GM18873 (cell line): Measurements from ENCODE around the gene SETBP1.

Experiments
- ATAC-seq: cut with Tn5 transposase; IDR thresholded peaks from one replicate; pipeline ENCODE4 v1.9.1; 2021; ENCODE audit warnings: mild to moderate bottlenecking, moderate library complexity, moderate number of reproducible peaks; ENCODE audit not compliant: unreplicated experiment, low FRiP score

The SETBP1 gene

GRCh38 chr18:45086777-45087176 is 406.1 kb downstream of the SETBP1 start:
- ATAC-seq, result no peak

- ATAC-seq, result no peak
Measured at GRCh38 chr18:45090526-45091140, 409.9 kb downstream of the SETBP1 start.

- no peak for ATAC-seq
Measured at GRCh38 chr18:45100321-45101105, 419.8 kb downstream of the SETBP1 start.

- ATAC-seq, result no peak
Measured at GRCh38 chr18:45102126-45102525, 421.4 kb downstream of the SETBP1 start.

- no peak for ATAC-seq
Measured at GRCh38 chr18:45102863-45103262, 422.2 kb downstream of the SETBP1 start.

GRCh38 chr18:45103319-45104048 is 422.8 kb downstream of the SETBP1 start:
- peak; percentile 25 for ATAC-seq

GRCh38 chr18:45104049-45104395 is 423.3 kb downstream of the SETBP1 start:
- peak; percentile 22 for ATAC-seq

- ATAC-seq, result peak; percentile 96
Measured at GRCh38 chr18:45106331-45106774, 425.7 kb downstream of the SETBP1 start.

- ATAC-seq, result no peak
Measured at GRCh38 chr18:45107425-45107824, 426.7 kb downstream of the SETBP1 start.

- ATAC-seq, result no peak
Measured at GRCh38 chr18:45108754-45109153, 428.1 kb downstream of the SETBP1 start.

GRCh38 chr18:45109271-45109670 is 428.6 kb downstream of the SETBP1 start:
- no peak for ATAC-seq

- ATAC-seq, result no peak
Measured at GRCh38 chr18:45109706-45110105, 429.0 kb downstream of the SETBP1 start.

- ATAC-seq, result no peak
Measured at GRCh38 chr18:45110577-45111501, 430.2 kb downstream of the SETBP1 start.

GRCh38 chr18:45111502-45111848 is 430.8 kb downstream of the SETBP1 start:
- ATAC-seq, result no peak

- ATAC-seq, result no peak
Measured at GRCh38 chr18:45112682-45113081, 432.0 kb downstream of the SETBP1 start.

- no peak for ATAC-seq
Measured at GRCh38 chr18:45116116-45116515, 435.4 kb downstream of the SETBP1 start.
